Measurements from ENCODE around the gene TRA2A.
"Not testable (repeated sequence)": the region's sequence is repeated elsewhere in the genome, so short reads cannot be mapped to it uniquely, and the experiment has no call there.

TRA2A gene

DNA sequence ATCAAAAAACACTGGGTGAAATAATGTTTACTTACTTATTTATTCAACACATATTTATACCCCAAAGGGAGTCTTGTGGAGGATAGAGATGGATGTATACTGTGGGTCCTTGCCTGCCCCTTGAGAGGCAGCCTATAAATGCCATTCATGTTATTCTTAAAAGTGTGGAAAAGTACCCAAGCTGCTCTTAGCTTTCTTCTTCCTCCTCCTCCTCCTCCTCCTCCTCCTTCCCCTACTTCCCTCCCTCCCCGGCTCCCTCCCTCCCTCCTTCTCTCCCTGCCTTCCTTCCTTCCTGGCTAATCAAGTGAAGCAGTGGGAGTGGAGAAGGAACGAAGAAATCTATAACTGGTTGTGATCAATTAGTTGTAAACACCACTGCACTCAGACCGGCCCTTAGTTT is 40.3 kb downstream of the TRA2A start:
- DNase-seq: no peak

DNA sequence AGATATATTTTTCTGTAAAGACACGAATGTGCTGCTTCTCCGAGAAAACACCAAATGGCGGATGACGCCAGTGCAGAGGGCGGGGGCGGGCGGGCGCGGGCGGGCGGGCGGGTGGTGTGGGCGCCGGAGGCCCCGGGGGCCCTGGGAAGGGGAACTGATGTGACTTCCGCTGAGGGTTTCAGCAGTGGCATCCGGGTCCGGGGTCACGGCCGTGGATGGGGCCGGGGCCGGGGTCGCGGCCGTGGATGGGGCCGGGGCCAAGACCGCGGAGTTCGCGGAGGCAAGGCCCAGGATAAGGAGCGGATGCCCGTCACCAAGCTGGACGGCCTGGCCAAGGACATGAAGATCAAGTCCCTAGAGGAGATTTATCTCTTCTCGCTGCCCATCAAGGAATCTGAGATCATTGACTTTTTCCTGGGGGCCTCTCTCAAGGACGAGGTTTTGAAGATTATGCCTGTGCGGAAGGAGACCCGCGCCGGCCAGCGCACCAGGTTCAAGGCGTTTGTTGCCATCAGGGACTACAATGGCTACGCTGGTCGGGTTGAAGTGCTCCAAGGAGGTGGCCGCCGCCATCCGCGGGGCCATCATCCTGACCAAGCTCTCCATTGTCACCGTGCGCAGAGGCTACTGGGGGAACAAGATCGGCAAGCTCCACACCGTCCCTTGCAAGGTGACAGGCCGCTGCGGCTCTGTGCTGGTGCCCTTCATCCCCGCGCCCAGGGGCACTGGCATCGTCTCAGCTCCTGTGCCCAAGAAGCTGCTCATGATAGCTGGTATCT is 41.2 kb downstream of the TRA2A start:
- DNase-seq: no peak

- not testable (repeated sequence) for DNase-seq
Measured at GRCh38 chr7:23488714-23489113, 43.1 kb downstream of the TRA2A start.

- DNase-seq: no peak
Measured at GRCh38 chr7:23487670-23488069, 44.1 kb downstream of the TRA2A start.

DNA sequence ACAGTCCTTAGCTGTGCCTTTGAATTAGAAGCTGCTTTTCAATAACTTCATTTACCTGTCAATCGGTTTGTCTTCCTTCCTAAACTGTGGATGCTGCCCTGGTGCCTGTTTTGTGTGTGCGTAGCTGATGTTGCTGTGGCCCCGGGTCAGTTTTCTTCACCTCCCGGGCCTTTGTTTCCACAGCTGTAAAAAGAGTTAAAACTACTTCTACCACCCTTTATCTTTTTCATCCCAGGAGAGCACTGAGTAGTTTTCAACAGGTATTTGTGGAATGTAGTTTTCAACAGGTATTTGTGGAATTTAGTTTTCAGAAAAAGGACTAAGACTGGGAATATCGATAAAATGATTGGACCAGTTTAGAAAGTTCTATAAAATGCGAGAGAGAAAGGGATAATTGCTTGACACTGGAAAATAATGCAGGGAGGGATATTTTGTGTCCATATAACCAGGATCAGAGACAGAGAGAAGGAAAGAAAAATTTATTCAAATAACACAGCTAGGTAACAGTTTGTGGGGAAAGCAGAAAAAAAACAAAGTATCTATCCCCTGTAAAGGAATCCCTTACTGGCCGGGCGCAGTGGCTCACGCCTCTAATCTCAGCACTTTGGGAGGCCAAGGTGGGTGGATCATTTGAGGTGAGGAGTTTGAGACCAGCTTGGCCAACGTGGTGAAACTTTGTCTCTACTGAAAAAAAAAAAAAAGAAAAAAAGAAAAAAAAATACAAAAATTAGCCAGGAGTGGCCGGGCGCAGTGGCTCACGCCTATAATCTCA is 45.6 kb downstream of the TRA2A start:
- DNase-seq: no peak

GRCh38 chr7:23482686-23483085 is 49.1 kb downstream of the TRA2A start:
- no peak for DNase-seq

DNA sequence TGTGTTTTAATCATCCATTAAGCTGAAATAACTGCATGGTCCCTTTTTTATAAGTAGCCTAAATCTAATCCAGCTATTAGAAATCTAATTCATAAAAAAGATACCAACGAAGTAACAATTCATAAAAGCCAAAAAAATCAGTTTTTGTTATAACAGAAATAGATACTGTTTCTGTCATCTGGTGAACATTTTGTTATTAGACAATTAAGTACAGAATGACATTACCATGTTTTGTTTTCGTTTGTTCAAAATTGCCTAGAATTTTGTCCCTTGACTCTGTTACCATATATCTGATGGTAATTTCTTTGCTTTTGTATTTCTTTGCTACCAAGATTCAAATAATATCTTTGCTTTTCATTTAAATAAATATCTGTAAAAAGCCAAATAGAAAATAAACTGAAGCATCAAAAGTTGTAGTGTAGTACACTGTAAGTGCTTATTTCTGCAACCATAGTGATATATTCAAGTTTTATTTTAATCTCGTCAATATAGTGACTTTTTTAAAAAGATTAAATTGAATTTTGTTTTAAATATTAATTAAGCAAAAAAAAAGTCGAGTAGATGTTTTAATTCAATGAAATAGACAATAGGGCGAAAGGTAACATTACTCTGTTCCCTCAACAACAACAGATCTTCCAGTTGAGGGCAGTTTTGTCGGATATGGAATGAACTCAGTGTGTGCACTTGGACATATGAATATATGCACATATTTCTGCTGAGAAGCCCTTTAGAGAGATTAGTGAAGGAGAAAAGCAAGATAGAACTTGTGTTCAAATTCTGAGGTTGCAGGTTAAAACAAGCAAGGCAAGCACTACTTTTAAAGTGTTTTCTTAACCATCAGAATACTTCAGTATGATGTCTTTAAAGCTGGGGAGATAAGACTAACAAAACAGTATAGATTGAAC is 53.6 kb downstream of the TRA2A start:
- DNase-seq: no peak

GRCh38 chr7:23477157-23477499 is 54.7 kb downstream of the TRA2A start:
- DNase-seq: no peak

DNA sequence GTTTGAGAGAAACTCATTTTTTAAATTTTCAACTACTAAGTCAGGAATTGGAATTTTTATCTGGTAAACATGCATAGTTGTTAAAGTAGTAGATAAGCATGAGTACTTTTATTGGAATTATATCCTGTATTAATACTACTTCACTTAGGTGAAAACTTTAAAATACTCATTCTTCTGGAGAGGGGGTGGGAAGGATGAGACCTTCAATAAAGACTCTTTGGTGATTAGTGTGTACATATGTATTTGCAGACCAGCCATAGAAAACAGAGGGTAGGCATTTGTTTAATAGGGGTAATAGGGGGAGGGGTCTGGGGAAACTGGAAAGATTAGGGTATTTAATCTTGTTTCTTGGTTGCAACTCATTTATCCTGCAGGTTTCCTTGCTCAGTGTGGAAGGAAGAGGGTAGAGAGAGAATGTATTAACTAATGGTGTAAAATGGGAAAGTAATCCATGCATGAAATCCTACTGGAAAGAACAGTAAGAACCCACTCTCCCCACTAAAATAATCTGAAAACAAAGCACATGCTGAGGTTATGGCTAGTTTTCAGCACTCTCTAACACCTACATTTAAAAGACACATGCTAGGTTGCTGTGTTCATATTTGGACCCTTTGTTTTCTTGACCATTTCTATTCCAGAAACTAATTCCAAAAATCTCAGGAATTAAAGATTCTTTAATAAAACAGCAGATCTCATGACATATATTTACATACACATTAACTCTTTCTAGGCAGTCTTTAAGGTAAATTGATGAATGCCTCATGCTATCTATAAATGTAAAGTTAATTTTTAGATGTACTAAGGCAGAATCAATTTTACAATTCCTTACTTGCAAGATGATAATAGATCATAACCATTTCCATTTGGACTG is 55.3 kb downstream of the TRA2A start:
- no peak for DNase-seq

GRCh38 chr7:23475576-23475839 is 56.3 kb downstream of the TRA2A start:
- no peak for DNase-seq

GRCh38 chr7:23474829-23475575 is 56.8 kb downstream of the TRA2A start:
- DNase-seq: no peak

GRCh38 chr7:23474094-23474828 is 57.5 kb downstream of the TRA2A start:
- peak; percentile 85 to 95 for DNase-seq

GRCh38 chr7:23473844-23474093 is 58.0 kb downstream of the TRA2A start:
- no peak for DNase-seq

DNA sequence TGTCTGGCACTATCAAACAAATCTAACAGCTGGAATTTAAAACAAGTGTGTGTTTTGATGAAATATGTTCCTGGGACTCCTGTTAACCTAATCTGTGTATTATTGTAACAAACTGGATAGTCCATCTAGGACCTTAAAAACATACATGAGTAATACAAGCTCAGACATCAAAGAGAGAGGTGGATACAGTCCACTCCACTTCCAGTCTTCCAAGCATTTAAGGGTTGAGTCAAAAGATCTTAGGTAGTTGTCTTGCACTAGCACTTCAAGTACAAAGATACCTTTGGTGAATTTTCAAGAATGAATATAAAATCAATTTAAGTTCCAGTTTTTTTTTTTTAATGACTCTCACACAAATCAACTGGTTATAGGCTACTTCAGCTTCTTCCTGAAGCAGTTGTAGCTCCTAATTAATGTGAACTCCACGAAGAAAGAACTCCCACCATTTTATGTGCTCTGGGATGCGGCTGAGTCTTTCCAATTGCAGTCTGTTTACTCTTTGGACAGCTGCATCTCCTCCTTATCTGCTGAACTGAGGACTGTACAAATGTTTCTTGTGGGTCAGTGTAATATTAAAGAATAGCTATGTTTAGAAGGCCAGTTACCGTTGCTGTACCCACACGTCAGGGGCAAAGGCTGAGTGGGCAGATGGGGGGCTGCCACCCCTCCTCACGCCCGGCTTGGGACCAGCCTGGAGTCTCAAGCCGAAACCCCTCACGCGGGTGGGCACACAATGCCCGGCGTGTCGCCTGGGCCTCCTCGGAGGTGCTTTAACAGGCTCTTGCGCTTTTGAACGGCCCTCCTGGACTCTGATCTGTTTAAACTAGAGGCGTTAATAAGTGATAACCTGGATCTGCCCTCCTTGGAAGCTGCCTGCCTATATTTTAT is 58.6 kb downstream of the TRA2A start:
- peak in 1 of 2 experiments; percentile 68 for DNase-seq

GRCh38 chr7:23472556-23472955 is 59.2 kb downstream of the TRA2A start:
- no peak for DNase-seq

- no peak for DNase-seq
Measured at GRCh38 chr7:23472046-23472445, 59.7 kb downstream of the TRA2A start.

GRCh38 chr7:23471106-23471859 is 60.5 kb downstream of the TRA2A start:
- DNase-seq: peak; percentile 75 to 86

DNA sequence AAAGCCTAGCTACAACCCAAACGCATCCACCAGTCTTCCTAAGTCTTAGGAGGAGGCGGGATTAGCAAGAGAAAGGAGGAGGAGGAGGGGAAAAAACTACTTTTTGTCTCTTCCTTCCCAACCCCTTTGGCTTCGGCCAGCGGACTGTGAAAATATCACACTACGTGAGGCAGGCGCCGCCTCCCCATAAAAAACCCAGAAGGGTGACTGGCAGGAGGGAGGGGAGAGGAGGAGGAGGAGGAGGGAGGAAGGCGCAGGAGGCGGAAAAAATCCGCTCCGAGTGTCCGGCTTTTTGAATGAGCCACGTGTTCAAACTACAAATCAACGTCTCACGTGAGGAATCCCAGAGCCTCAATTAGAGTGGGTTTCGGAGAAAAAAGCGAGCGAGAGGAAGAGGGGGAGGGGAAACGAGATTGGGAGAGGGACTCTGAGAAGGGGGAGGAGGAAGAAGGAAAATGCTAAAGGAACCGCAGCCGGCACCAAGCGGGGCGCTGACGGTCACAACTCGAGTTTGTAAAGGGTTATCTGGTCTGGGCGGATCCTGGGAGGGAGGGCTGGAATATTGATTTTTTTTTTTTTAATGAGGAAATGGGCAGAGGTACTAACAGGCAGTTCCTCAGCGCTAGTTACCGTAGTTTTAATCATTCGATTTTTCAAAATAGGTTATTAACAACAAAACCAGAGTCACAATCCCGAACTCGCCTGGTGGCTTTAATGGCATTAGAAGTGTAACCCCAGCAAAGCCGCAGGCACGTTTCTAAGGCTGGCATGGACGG is 61.3 kb downstream of the TRA2A start, which contains the start of gene IGF2BP3:
Gene IGF2BP3 (minus strand): TSS at position 162 of the 776 bp plus-strand sequence. CDS start 381 bp downstream, outside the sequence.
- DNase-seq: peak; percentile 89 to 94

DNA sequence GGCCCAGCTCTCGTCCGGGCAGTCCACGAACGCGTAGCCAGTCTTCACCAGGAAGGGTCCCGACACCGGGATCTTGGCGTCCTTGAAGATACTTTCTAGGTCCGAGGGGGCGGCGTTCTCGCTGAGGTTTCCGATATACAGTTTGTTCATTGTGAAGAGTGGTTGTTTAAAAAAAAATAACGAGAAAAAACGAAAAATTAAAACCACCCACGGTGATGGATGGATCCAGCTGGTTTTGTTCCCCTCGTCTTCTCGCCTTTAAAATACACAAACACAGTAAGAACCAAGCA is 61.9 kb downstream of the TRA2A start:
- DNase-seq: no peak

Data from NCI-H187 (cell line).